GM12878 (cell line): ENCODE results near the gene MEGF6. TPM values are rescaled to one million over a fixed set of nuclear protein-coding genes. Genes with fewer than 3 reads are reported as not detected.

Source experiments
- ATAC-seq: fragments of 200-7000 bp; cut with Tn5 transposase; 3 replicates; pipeline ENCODE4 v1.9.1; 2020; ENCODE audit warnings: mild to moderate bottlenecking, moderate library complexity
- BruUV-seq: library from RNA; stranded (reverse); fragments of 400-500 nt; replicated peaks from 2 replicates; lab custom pipeline; 2021; lab: Mats Ljungman, UMichigan
- CTCF ChIA-PET: fragments of 300-600 bp; sonication (Branson Sonifier 250); formaldehyde crosslinking; extraction: SDS; loops from one replicate; lab custom pipeline; 2021; ENCODE audit warnings: inconsistent platforms; lab: Yijun Ruan, JAX
- POLR2A ChIA-PET: fragments of 350-600 bp; formaldehyde crosslinking; extraction: SDS; loops from one replicate; lab custom pipeline; 2021; ENCODE audit warnings: inconsistent platforms; lab: Charles Lee
- RAD21 ChIA-PET: fragments of 300-600 bp; sonication (Branson Sonifier 250); formaldehyde crosslinking; loops from one replicate; lab custom pipeline; 2023; ENCODE audit warnings: antibody characterized with exemption; ENCODE audit not compliant: unreplicated experiment; lab: Charles Lee
- SMC1A ChIA-PET: fragments of 300-600 bp; sonication (Branson Sonifier 250); formaldehyde crosslinking; loops from one replicate; lab custom pipeline; 2023; ENCODE audit not compliant: unreplicated experiment, uncharacterized antibody; lab: Charles Lee
- DNase-seq: peaks from one replicate; pipeline ENCODE4 v3.0.0-alpha.2; 2011; ENCODE audit warnings: low read depth, low spot score
- FAIRE-seq: peaks from 3 replicates; lab custom pipeline; 2011; peaks lifted over from hg19 to GRCh38; lab: Jason Lieb, UNC
- H2AFZ ChIP-seq: 2 replicates; pipeline ENCODE4 v1.6.0; 2011; ENCODE audit warnings: low read depth, low read length, control low read depth; ENCODE audit not compliant: control insufficient read depth
- H3K27ac ChIP-seq: 2 replicates; pipeline ENCODE4 v1.5.1; 2011; ENCODE audit warnings: control low read depth; ENCODE audit not compliant: control insufficient read depth, insufficient read depth
- H3K27me3 ChIP-seq, 2 experiments: replicated peaks in 1 of 2; 2 replicates each; pipeline versions ENCODE4 v1.6.0 to v1.6.1; 2011; ENCODE audit warnings: low read length in 1 of 2; ENCODE audit not compliant: control insufficient read depth in 2 of 2, insufficient read depth in 2 of 2
- H3K36me3 ChIP-seq, 2 experiments: 2 replicates each; pipeline ENCODE4 v1.5.1; 2011; ENCODE audit warnings: low read length in 1 of 2; ENCODE audit not compliant: control insufficient read depth in 2 of 2, insufficient read depth in 2 of 2
- H3K4me1 ChIP-seq: 2 replicates; pipeline ENCODE4 v1.6.1; 2011; ENCODE audit warnings: mild to moderate bottlenecking, low read length, moderate library complexity, mixed read lengths; ENCODE audit not compliant: control insufficient read depth, insufficient read depth
- H3K4me2 ChIP-seq: 2 replicates; pipeline ENCODE4 v1.6.0; 2011; ENCODE audit warnings: control low read depth; ENCODE audit not compliant: control insufficient read depth, insufficient read depth
- H3K4me3 ChIP-seq: fragments of 200-600 bp; sonication (generic); 2 replicates; pipeline ENCODE4 v1.5.1; 2016
- H3K79me2 ChIP-seq: 2 replicates; pipeline ENCODE4 v1.6.0; 2011; ENCODE audit warnings: low read length; ENCODE audit not compliant: control insufficient read depth, insufficient read depth
- H3K9ac ChIP-seq: 2 replicates; pipeline ENCODE4 v1.8.0; 2011; ENCODE audit warnings: low read length, control low read depth, mixed read lengths; ENCODE audit not compliant: control insufficient read depth, insufficient read depth
- H3K9me3 ChIP-seq: replicated peaks from 3 replicates; pipeline ENCODE4 v1.5.1; 2011; ENCODE audit warnings: mild to moderate bottlenecking, low read length; ENCODE audit not compliant: control insufficient read depth, insufficient read depth
- H4K20me1 ChIP-seq: 2 replicates; pipeline ENCODE4 v1.6.0; 2011; ENCODE audit not compliant: control insufficient read depth, insufficient read depth
- HDAC2 ChIP-seq: fragments of 200-600 bp; sonication (generic); IDR thresholded peaks from 2 replicates; pipeline ENCODE4 v1.6.1; 2017
- HSF1 ChIP-seq: fragments of 150-350 bp; IDR thresholded peaks from 2 replicates; pipeline ENCODE4 v1.6.1; 2014; ENCODE audit warnings: mild to moderate bottlenecking, low read depth, low read length
- IKZF2 ChIP-seq, 2 experiments: fragments of 450-650 bp; IDR thresholded peaks; 2 replicates each; pipeline ENCODE4 v1.6.1; 2017; ENCODE audit warnings: mild to moderate bottlenecking in 2 of 2, moderate library complexity in 2 of 2
- NBN ChIP-seq: fragments of 450-650 bp; IDR thresholded peaks from 2 replicates; pipeline ENCODE4 v1.6.1; 2016
- NR2C1 ChIP-seq: fragments of 450-650 bp; IDR thresholded peaks from 2 replicates; pipeline ENCODE4 v1.6.1; 2017; ENCODE audit warnings: antibody characterized with exemption, mild to moderate bottlenecking, moderate library complexity
- NRF1 ChIP-seq: conservative IDR thresholded peaks from 2 replicates; pipeline ENCODE4 v1.6.1; 2011; ENCODE audit warnings: mild to moderate bottlenecking, low read depth, low read length, improper control_type of control experiment
- POU2F2 ChIP-seq: IDR thresholded peaks from 3 replicates; pipeline ENCODE4 v1.6.1; 2011; ENCODE audit warnings: low read depth, mild to moderate bottlenecking, low read length, borderline replicate concordance
- SRF ChIP-seq, 2 experiments: IDR thresholded peaks; 2 replicates each; pipeline ENCODE4 v1.6.1; 2011; ENCODE audit warnings: low read depth in 2 of 2, low read length in 2 of 2, mild to moderate bottlenecking in 1 of 2, moderate library complexity in 1 of 2
- TCF12 ChIP-seq: IDR thresholded peaks from 2 replicates; pipeline ENCODE4 v1.6.1; 2011; ENCODE audit warnings: low read depth, mild to moderate bottlenecking, low read length
- ZBED1 ChIP-seq: IDR thresholded peaks from 2 replicates; pipeline ENCODE4 v1.6.1; 2016; ENCODE audit warnings: borderline replicate concordance
- ZBTB40 ChIP-seq: fragments of 450-650 bp; IDR thresholded peaks from 2 replicates; pipeline ENCODE4 v1.6.1; 2016; ENCODE audit warnings: mild to moderate bottlenecking, moderate library complexity, borderline replicate concordance
- ZSCAN29 ChIP-seq: fragments of 450-650 bp; IDR thresholded peaks from 2 replicates; pipeline ENCODE4 v1.6.1; 2017; ENCODE audit warnings: mild to moderate bottlenecking, moderate library complexity
- WGBS: methylation state at CpG from one replicate; pipeline ENCODE4 v1.1.6; 2016; ENCODE audit warnings: low lambda C conversion rate; ENCODE audit not compliant: insufficient replicate concordance, insufficient coverage; ENCODE audit errors: missing lambda C conversion rate; 5-methylcytosine and 5-hydroxymethylcytosine counted together
- in situ Hi-C: fragments of 300-500 bp; cut with MboI; formaldehyde crosslinking; loops from 9 replicates; pipeline ENCODE4 v1.14.3; 2018; ENCODE audit warnings: mixed read lengths
- intact Hi-C: fragments of 100-400 bp; cut with micrococcal nuclease; formaldehyde crosslinking; loops from one replicate; pipeline ENCODE4 v1.14.2; 2022; ENCODE audit not compliant: unreplicated experiment
- polyA plus RNA-seq, 11 experiments: library from polyadenylated mRNA; depleted of rRNA in 4 of 11; unstranded in 6 of 11; stranded (reverse) in 5 of 11; fragments of >200 nt; fragmentation: Nextera tagmentation in 4 of 11; fragmentation: Illumina TruSeq in 1 of 11; extraction: Ambion mirVana in 4 of 11; extraction: Trizol in 1 of 11; gene quantifications; 1 replicate in 1 of 11; 2 replicates in 10 of 11; pipeline versions ENCODE4 v1.2.1 to v1.2.3, GENCODE V29; 2011 to 2016; ENCODE audit warnings: inconsistent platforms in 2 of 11, missing spikeins in 2 of 11, low read depth in 1 of 11
- total RNA-seq, 4 experiments: library from RNA; depleted of rRNA in 3 of 4; stranded (reverse); fragments of >200 nt in 3 of 4; fragmentation: Illumina TruSeq in 1 of 4; extraction: Trizol in 1 of 4; gene quantifications; 2 replicates each; pipeline versions ENCODE4 v1.2.1 to v1.2.3, GENCODE V29; 2013 to 2021

The MEGF6 gene
- total and polyA plus RNA-seq, 10 of the 15 experiments (the other 5 are each of a cell fraction or from before 2014, with no cell fraction given) = 0.03 to 0.41 TPM; not detected in 8

GRCh38 chr1:3527774-3528173 lies 83.5 kb downstream of the MEGF6 start:
- ATAC-seq (no peak), DNase-seq (no peak), FAIRE-seq (no peak)
- Histone ChIP-seq H3K79me2 (no peaks in the 10 kb centered on the region), H3K4me3 (no peak overlapping the region), H2AFZ (no peak overlapping the region), H4K20me1 (no peaks in the 10 kb centered on the region), H3K9me3 (no peaks in the 10 kb centered on the region), H3K27ac (no peak overlapping the region), H3K36me3 (no peaks in the 10 kb centered on the region), H3K4me1 (no peaks in the 10 kb centered on the region), H3K4me2 (no peak overlapping the region), H3K9ac (no peak overlapping the region), H3K27me3 (peaks cover 0 to 4% of the 10 kb centered on the region in 2 experiments; a peak in 3 of 4 replicates)
- WGBS = 22% methylated on average over 11 of the region's 12 CpGs
- TF ChIP-seq NR2C1 (no peak), NBN (no peak)
- intact Hi-C loops (no loop called here), in situ Hi-C loops (no loop called here)
- ChIA-PET SMC1A (no interaction called here), POLR2A (no interaction called here), CTCF (no interaction called here), RAD21 (no interaction called here)
- no TSS peak for BruUV-seq

GRCh38 chr1:3525551-3526482 lies 85.5 kb downstream of the MEGF6 start:
- Histone ChIP-seq H3K4me1 (no peaks in the 10 kb centered on the region), H3K79me2 (no peaks in the 10 kb centered on the region), H3K9ac (no peak overlapping the region), H3K9me3 (no peaks in the 10 kb centered on the region), H3K4me2 (no peak overlapping the region), H3K4me3 (no peak overlapping the region), H2AFZ (no peak overlapping the region), H4K20me1 (no peaks in the 10 kb centered on the region), H3K27me3 (peaks cover 0 to 4% of the 10 kb centered on the region in 2 experiments; a peak in 3 of 4 replicates), H3K27ac (no peak overlapping the region), H3K36me3 (no peaks in the 10 kb centered on the region)
- BruUV-seq = no TSS peak
- FAIRE-seq (no peak), DNase-seq (no peak), ATAC-seq (no peak)
- POLR2A ChIA-PET = no interaction called here
- RAD21 ChIA-PET = no interaction called here
- CTCF ChIA-PET = no interaction called here
- in situ Hi-C loops = no loop called here
- intact Hi-C loops = no loop called here
- SMC1A ChIA-PET = no interaction called here
- 14% methylated on average over 22 of the region's 24 CpGs for WGBS
- TF ChIP-seq ZBTB40 = no peak
- no peak for TF ChIP-seq IKZF2 (IDR thresholded peaks at IDR 0.05)
- TF ChIP-seq TCF12 = no peak
- TF ChIP-seq ZSCAN29 = no peak
- TF ChIP-seq ZBED1 = no peak
- no peak for TF ChIP-seq HDAC2
- TF ChIP-seq SRF (IDR thresholded peaks at IDR 0.05; ENCODE audit: low read depth in 2 of 2, low read length in 2 of 2) = no peak
- TF ChIP-seq POU2F2 = no peak
- no peak for TF ChIP-seq NRF1
- TF ChIP-seq HSF1 = no peak
